ENCODE results near the gene FZD8.
"Not testable (repeated sequence)": the region's sequence is repeated elsewhere in the genome, so short reads cannot be mapped to it uniquely, and the experiment has no call there.

Gene FZD8

DNA sequence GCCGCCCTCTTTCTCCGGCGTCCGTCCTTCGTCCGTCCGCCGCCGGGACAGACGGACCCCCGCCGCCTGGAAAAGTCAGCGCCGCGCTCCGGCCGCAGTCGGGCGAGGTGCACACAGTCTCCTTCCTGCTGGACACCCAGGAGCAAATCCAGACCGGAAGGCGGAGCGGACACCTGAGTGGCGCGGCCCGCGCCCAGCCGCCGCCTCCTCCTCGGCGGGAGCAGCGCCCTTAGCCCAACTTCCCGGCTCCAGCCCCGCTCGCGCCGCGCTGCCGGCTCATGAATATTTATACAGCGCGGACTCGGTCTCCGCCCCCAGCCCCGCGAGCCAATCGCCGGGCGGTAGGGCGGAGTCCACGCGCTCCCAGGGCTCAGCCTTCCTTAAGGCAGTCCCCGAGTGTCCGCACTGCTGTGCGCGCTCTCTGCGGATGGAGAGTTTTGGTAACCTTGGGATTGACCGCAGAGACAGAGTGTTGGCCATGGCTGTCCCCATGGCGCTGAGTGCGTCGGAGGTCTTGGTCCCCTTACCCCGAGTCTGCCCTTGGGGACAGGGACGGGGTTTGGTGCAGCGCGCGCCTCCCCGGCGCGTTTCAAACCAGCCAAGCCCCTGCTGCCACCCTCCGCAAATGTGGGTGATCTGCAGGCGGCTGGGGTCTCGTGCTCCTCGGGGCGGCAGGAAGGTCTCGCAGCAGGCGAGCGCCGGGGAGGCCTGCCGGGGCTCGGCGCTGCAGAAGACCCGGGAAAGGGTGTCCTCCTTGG, at the start of gene FZD8:
Gene FZD8 (minus strand): TSS at position 262 of the 758 bp plus-strand sequence. CDS start 867 bp downstream, outside the sequence.
- no peak for DNase-seq

DNA sequence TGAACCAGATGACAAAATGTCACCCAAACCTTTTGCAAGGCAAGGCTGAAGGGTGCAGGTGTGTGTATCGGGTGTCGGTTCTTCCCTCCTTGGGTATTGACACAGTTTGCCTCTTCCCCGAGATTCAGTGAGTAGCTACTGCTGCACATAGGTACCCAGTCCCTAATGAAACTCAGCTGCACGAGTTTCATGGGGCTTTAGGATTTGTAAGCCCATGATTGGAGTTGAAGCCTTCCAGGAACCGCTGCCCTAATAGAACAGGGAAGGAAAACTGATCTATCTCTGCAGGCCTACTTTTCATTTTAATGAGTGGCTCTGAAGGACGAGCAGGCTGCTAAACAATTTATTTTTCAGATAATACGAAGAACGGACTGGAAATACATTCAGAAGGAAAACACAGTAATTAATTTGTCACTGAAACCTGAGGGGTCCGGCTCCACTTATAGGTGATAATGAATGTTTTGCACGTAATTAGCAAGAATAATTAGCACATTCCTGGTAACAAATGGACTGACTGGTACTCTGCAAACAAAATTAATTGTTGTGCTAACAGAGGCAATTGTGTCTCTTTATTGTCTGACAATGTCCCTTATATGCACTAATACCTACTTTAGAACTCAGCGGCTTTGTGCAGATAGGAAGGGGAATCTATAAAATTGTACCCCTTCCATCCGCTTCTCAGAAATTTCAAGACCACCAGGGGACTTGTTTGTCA, 49.6 kb upstream of the FZD8 start:
- DNase-seq, result no peak

DNA sequence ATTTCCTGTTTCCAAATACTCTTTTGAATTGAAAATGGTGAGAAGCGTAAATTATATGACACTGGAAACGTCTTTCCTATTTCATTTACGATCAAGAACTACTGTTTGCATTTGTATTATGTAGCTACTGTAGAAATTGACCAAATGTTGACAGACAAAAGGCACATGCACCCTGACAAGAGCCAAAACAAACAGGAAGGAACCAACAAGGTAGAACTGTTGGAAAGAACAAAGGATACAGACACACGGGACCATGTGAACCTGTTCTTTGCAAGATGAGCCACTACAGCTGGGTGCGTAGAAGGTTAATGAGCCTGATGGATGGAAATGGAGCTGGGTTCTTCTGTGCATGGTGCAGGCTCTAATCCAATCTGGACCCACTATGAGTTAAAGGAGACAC, 48.4 kb upstream of the FZD8 start:
- no peak for DNase-seq

DNA sequence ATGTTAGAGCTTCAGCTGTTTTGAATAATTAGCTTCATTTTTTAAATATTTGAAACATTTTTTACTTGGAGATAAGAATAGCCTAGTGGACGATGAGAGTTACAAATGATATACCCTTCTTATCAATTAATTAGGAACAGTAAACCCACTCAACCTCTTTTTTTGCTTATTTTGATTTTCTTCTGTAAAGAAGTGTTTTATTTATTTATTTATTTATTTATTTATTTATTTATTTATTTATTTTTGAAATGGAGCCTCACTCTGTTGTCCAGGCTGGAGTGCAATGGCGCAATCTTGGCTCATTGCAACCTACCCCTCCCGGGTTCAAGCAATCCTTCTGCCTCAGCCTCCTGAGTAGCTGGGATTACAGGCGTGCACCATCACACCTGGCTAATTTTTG, 43.8 kb upstream of the FZD8 start:
- not testable (repeated sequence) for DNase-seq

DNA sequence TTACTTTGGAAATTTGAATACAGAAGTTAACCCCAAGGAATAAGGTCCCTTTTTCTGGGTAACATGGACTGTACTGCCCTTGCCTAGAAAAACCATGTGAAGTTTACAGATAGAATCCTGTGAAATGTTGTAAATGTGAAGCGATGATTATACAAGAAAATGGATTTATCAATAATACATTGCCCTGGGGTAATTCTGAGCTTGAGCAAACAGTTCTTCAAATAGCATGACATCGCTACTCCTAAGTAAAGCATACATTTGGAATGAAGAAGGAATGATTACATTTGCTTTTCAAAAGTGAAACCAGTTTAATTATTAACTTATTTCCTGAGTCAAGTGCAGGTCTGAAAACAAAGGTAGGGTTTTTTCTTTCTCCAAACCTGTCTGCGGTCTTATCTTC, 43.3 kb upstream of the FZD8 start:
- DNase-seq, result no peak

- DNase-seq, result no peak
These were observed 42.5 kb upstream of the FZD8 start for GRCh38 chr10:35684586-35684985.

- no peak for DNase-seq
These were observed 33.8 kb upstream of the FZD8 start for GRCh38 chr10:35675846-35676245.

- DNase-seq, result no peak
These were observed 32.7 kb upstream of the FZD8 start for GRCh38 chr10:35674843-35675242.

- DNase-seq, result no peak
These were observed 27.0 kb upstream of the FZD8 start for GRCh38 chr10:35668865-35669650.

DNA sequence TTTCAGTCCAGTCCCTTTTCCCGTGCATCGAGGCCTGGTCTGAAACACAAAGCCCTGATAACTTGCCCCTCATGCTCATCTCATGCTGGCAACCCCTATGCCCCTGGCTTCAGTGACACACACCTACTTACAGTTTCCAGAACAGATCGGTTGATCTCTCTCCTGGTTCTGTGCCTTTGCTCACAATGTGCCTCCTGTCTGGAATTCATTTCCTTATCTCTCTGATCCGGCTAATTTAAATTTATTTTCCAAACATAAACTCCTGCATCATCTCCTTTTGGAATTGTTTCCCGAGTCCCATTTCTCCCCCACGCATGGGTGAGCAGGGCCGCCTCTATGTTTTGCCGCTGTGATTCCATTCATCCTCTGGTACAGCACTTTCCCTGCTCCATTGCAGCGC, 25.9 kb upstream of the FZD8 start:
- no peak for DNase-seq

DNA sequence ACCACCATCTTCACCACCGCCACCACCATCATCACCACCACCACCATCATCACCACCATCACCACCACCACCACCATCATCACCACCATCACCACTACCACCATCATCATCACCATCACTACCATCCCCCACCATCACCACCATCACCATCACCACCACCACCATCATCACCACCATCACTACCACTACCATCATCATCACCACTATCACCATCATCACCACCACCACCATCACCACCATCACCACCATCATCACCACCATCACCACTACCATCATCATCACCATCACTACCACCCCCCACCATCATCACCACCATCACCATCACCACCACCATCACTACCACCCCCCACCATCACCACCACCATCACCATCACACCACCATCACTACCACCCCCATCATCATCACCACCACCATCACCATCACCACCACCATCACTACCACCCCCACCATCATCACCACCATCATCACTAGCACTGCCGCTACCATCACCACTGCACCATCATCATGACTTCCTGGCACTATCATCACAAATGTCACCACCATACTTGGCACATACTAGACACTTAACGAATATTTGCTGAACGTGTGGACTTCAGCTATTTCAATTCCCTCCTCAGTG, 25.3 kb upstream of the FZD8 start:
- DNase-seq, result no peak

GRCh38 chr10:35661236-35661635, 19.1 kb upstream of the FZD8 start:
- DNase-seq, result no peak

GRCh38 chr10:35659456-35659855, 17.4 kb upstream of the FZD8 start:
- no peak for DNase-seq

- no peak for DNase-seq
These were observed 15.5 kb upstream of the FZD8 start for GRCh38 chr10:35657621-35658020.

- DNase-seq, result no peak
These were observed 10.7 kb upstream of the FZD8 start for GRCh38 chr10:35652824-35653223.

DNA sequence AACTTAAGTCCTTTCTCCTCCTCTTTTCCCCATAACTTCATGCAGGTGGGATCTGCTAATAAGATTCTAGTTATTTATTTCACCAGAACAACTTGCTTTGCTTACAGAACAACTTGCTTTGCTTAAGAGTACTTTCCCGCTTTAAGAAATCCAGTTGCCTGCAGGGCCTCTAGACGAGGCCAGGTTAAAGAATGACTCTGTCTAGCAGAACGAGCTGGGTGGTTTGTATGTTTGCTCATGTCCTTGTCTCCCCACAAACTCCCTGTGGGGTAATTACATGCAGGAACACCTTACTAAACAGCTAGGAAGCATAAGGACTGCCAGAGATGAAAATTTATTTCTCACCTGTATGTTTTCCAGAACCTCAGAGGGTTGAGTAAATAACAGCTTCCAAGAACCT, 8.8 kb upstream of the FZD8 start:
- DNase-seq, result no peak

GRCh38 chr10:35644050-35644950, 2.2 kb upstream of the FZD8 start:
- DNase-seq, result no peak

DNA sequence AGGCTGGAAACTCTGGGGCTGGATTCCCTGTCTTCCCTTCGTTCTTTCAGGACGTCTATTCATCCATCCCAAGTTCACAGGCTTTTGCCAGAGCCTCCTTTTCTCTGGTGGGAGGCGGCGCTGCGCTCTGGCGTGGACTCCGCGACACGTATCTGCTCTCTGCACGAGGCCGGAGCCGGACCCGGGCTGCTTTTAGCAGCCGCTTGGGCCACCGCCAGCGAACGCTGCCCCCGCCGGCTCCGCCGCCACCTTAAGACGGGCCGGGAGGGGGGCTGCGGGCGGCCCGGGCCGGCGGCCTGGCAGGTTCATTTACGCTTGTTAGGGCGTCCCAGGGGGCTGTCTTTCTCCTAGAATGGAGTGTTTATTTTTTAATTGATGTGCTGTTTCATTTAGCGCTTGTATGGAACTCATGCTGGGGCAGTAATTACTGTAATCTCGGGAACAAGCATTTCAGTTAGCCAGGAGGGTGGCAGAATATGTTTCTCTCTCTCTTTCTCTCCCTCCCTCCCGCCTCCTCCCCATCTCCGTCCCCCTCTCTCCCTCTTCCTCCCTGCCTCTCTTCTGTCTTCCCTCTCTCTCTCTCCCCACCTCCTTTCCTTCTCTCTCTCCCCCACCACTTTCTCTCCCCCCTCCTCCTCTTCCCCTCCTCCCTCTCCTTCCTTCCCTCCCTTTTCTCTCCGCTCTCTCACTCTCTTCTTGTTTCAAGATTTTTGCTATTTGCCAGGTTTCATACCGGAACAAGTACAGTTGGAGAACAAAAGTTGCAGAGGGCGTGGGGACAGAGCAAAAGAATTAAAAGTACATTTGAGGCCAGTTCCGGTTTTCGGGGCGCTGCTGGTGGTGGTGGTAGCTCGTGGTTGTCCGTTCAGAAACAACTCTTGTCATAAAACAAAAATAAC, 1.3 kb upstream of the FZD8 start:
- DNase-seq, result no peak

GRCh38 chr10:35642793-35643114, 658 bp upstream of the FZD8 start:
- no peak for DNase-seq

- DNase-seq, result no peak
These were observed 441 bp downstream of the FZD8 start for GRCh38 chr10:35641676-35642034.

DNA sequence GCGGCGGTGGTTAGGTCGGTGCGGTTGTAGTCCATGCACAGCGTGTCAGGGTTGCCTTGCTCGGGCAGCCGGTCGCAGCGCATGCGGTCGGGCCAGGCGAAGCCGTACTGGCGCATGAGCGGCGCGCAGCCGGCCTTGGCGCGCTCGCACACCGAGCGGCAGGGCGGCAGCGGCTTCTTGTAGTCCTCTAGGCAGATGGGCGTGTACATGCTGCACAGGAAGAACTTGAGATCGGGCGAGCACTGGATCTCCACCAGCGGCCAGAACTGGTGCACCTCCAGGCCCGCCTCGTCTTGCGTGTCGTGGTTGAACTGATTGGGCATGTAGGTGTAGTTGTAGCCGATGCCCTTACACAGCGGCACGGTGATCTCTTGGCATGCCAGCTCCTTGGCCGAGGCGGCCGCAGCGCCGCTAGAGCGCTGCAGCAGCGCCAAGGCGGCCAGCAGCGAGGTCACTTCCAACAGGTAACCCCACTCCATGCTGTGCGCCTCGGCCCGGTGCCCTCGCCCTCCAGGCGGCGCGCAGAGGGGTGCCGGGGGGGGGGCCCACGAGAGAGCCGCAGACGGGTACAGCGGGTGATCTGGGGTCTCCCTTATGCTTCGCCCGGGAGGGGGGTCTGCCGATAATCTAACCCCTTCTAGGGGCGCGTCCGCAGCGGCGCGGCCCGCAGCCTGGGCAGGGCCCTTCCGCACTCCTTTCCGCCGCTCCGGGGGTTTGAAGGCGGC, 983 bp downstream of the FZD8 start:
- no peak for DNase-seq
